A673 (cell line): Measurements from ENCODE around the gene SIGLEC6. TPM values are rescaled to one million over a fixed set of nuclear protein-coding genes. Genes with fewer than 3 reads are reported as not detected.

Experiments
- BruUV-seq: library from RNA; stranded (reverse); fragments of 400-500 nt; replicated peaks from 2 replicates; lab custom pipeline; 2021; lab: Mats Ljungman, UMichigan
- CTCF ChIA-PET: fragments of 300-600 bp; sonication (Branson Sonifier 250); formaldehyde crosslinking; loops from one replicate; lab custom pipeline; 2022; ENCODE audit warnings: antibody characterized with exemption; lab: Charles Lee
- POLR2A ChIA-PET: fragments of 300-600 bp; sonication (Branson Sonifier 250); formaldehyde crosslinking; loops from one replicate; lab custom pipeline; 2022; ENCODE audit warnings: antibody characterized with exemption; ENCODE audit not compliant: low non-redundant PET; lab: Charles Lee
- DNase-seq: peaks from one replicate; pipeline ENCODE4 v3.0.0-alpha.2; 2015; ENCODE audit warnings: low spot score
- H3K27ac ChIP-seq: fragments of 200-600 bp; sonication (generic); 2 replicates; pipeline ENCODE4 v1.5.1; 2016; ENCODE audit warnings: mixed run types, low read depth, mild to moderate bottlenecking, mixed read lengths, antibody characterized with exemption, low read length; ENCODE audit not compliant: poor library complexity, severe bottlenecking
- H3K27me3 ChIP-seq: fragments of 200-600 bp; sonication (generic); replicated peaks from 2 replicates; pipeline ENCODE4 v1.6.1; 2017; ENCODE audit warnings: mixed run types, low read depth, mild to moderate bottlenecking, mixed read lengths, antibody characterized with exemption, low read length; ENCODE audit not compliant: insufficient read depth, poor library complexity
- H3K36me3 ChIP-seq: fragments of 200-600 bp; sonication (generic); 2 replicates; pipeline ENCODE4 v1.6.1; 2016; ENCODE audit warnings: mixed run types, mild to moderate bottlenecking, mixed read lengths, antibody characterized with exemption, low read length; ENCODE audit not compliant: insufficient read depth, poor library complexity, severe bottlenecking
- H3K4me1 ChIP-seq: fragments of 200-600 bp; sonication (generic); 2 replicates; pipeline ENCODE4 v1.6.1; 2017; ENCODE audit warnings: mixed run types, mild to moderate bottlenecking, mixed read lengths, antibody characterized with exemption, low read length; ENCODE audit not compliant: insufficient read depth, poor library complexity, severe bottlenecking
- H3K4me3 ChIP-seq: fragments of 200-600 bp; sonication (generic); 2 replicates; pipeline ENCODE4 v1.5.1; 2016; ENCODE audit warnings: low read depth, mixed run types, mild to moderate bottlenecking, mixed read lengths, low read length; ENCODE audit not compliant: poor library complexity, severe bottlenecking
- H3K9me3 ChIP-seq: fragments of 200-600 bp; sonication (generic); 2 replicates; pipeline ENCODE4 v1.6.1; 2016; ENCODE audit warnings: mixed run types, low read depth, mild to moderate bottlenecking, mixed read lengths, antibody characterized with exemption, low read length; ENCODE audit not compliant: poor library complexity, severe bottlenecking
- EZH2 ChIP-seq: fragments of 200-600 bp; sonication (generic); IDR thresholded peaks from 2 replicates; pipeline ENCODE4 v1.6.1; 2017; ENCODE audit warnings: borderline replicate concordance, low read depth, mild to moderate bottlenecking, mixed read lengths, antibody characterized with exemption, low read length; ENCODE audit not compliant: poor library complexity, severe bottlenecking
- intact Hi-C: fragments of 100-400 bp; cut with micrococcal nuclease; formaldehyde crosslinking; loops from one replicate; pipeline ENCODE4 v1.10.0; 2022; ENCODE audit not compliant: unreplicated experiment
- total RNA-seq: library from RNA; stranded (reverse); gene quantifications from 2 replicates; pipeline ENCODE4 v1.2.3, GENCODE V29; 2021
- TF ChIP-seq, protein P1 (sequence below): fragments of 300-800, 200-600 bp; sonication (generic); conservative IDR thresholded peaks from 2 replicates; pipeline ENCODE4 v1.5.1; 2017; ENCODE audit warnings: low read depth, mild to moderate bottlenecking, antibody characterized with exemption, low read length, moderate library complexity, mixed read lengths

The SIGLEC6 gene
- total RNA-seq, 1 experiment from 2014 or later, result not detected

DNA sequence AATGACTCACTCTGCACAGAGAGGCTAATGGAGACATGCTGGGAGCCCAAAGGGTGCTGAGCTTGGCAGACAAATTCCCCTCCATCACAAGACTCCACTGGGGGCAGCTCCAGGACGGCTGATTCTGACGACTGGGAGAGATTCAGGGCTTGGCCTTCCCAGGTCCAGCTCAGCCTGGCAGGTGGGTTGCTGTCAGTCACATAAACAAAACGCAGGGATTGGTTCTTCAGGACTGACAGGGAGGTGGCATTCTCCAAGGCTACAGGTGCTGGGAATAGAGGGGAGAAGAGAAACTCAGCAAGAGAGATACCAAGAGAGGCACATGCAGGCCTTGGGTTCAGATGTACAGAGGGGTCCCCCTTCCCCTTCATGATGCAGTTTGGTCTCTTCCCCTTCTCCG, 28.9 kb upstream of the SIGLEC6 start:
- no TSS peak for BruUV-seq
- ChIA-PET POLR2A (no interaction called here), CTCF (no interaction called here)

DNA sequence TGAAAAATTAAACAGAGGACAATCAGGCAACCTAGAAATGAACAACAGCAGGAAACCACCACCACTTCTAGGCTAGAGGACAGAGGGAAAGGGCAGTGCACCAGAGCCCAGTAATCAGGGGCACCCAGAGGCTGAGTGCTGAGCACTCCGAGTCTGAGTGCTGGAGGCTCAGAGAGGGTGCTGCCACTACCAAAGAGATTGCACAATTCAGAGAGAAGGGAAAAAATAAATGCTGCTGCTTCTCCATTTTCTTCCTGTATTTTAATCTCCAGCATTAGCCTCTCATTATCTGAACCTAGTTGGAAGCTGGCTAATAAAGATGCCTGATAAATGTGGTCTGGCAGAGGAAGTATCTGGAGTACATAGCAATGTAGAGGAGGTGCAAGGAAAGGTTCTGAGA, 27.8 kb upstream of the SIGLEC6 start:
- POLR2A ChIA-PET, result no interaction called here
- intact Hi-C loops, result no loop called here
- Histone ChIP-seq H3K4me1 (no peaks in the 10 kb centered on the region), H3K9me3 (no peaks in the 10 kb centered on the region), H3K4me3 (no peak overlapping the region), H3K36me3 (no peaks in the 10 kb centered on the region), H3K27me3 (peaks cover 5% of the 10 kb centered on the region), H3K27ac (no peak overlapping the region)
- CTCF ChIA-PET, result no interaction called here
- TF ChIP-seq, protein P1, sequence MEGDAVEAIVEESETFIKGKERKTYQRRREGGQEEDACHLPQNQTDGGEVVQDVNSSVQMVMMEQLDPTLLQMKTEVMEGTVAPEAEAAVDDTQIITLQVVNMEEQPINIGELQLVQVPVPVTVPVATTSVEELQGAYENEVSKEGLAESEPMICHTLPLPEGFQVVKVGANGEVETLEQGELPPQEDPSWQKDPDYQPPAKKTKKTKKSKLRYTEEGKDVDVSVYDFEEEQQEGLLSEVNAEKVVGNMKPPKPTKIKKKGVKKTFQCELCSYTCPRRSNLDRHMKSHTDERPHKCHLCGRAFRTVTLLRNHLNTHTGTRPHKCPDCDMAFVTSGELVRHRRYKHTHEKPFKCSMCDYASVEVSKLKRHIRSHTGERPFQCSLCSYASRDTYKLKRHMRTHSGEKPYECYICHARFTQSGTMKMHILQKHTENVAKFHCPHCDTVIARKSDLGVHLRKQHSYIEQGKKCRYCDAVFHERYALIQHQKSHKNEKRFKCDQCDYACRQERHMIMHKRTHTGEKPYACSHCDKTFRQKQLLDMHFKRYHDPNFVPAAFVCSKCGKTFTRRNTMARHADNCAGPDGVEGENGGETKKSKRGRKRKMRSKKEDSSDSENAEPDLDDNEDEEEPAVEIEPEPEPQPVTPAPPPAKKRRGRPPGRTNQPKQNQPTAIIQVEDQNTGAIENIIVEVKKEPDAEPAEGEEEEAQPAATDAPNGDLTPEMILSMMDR, result no peak
- TF ChIP-seq EZH2, result no peak
- no peak for DNase-seq
- BruUV-seq, result no TSS peak

More for the DNA sequence above, 28.9 kb upstream of the SIGLEC6 start:
- no peak overlapping the region for H3K4me3 ChIP-seq
- intact Hi-C loops, result no loop called here
- no peaks in the 10 kb centered on the region for H3K36me3 ChIP-seq
- peaks cover 9% of the 10 kb centered on the region for H3K27me3 ChIP-seq
- no peak overlapping the region for H3K27ac ChIP-seq
- TF ChIP-seq, protein P1, result no peak
- no peak for TF ChIP-seq EZH2
- no peaks in the 10 kb centered on the region for H3K4me1 ChIP-seq
- no peaks in the 10 kb centered on the region for H3K9me3 ChIP-seq
- no peak for DNase-seq

- no peaks in the 10 kb centered on the region for H3K9me3 ChIP-seq
- CTCF ChIA-PET, result no interaction called here
- peak; percentile 84 for DNase-seq
- no peaks in the 10 kb centered on the region for H3K4me1 ChIP-seq
- H3K27ac ChIP-seq, result no peak overlapping the region
- POLR2A ChIA-PET, result no interaction called here
- H3K36me3 ChIP-seq, result no peaks in the 10 kb centered on the region
- intact Hi-C loops, result no loop called here
- no peak overlapping the region for H3K4me3 ChIP-seq
- BruUV-seq, result no TSS peak
- TF ChIP-seq, protein P1, result no peak
- TF ChIP-seq EZH2, result no peak
- H3K27me3 ChIP-seq, result peaks cover 30% of the 10 kb centered on the region
Observed at GRCh38 chr19:51552996-51553725, 21.7 kb upstream of the SIGLEC6 start.
